GM12878 (cell line): ENCODE results near the gene PSMD12. TPM values are rescaled to one million over a fixed set of nuclear protein-coding genes. Genes with fewer than 3 reads are reported as not detected.

Experiments used
- ATAC-seq: fragments of 200-7000 bp; cut with Tn5 transposase; 3 replicates; pipeline ENCODE4 v1.9.1; 2020; ENCODE audit warnings: mild to moderate bottlenecking, moderate library complexity
- BruUV-seq: library from RNA; stranded (reverse); fragments of 400-500 nt; replicated peaks from 2 replicates; lab custom pipeline; 2021; lab: Mats Ljungman, UMichigan
- CTCF ChIA-PET: fragments of 300-600 bp; sonication (Branson Sonifier 250); formaldehyde crosslinking; extraction: SDS; loops from one replicate; lab custom pipeline; 2021; ENCODE audit warnings: inconsistent platforms; lab: Yijun Ruan, JAX
- POLR2A ChIA-PET: fragments of 350-600 bp; formaldehyde crosslinking; extraction: SDS; loops from one replicate; lab custom pipeline; 2021; ENCODE audit warnings: inconsistent platforms; lab: Charles Lee
- RAD21 ChIA-PET: fragments of 300-600 bp; sonication (Branson Sonifier 250); formaldehyde crosslinking; loops from one replicate; lab custom pipeline; 2023; ENCODE audit warnings: antibody characterized with exemption; ENCODE audit not compliant: unreplicated experiment; lab: Charles Lee
- SMC1A ChIA-PET: fragments of 300-600 bp; sonication (Branson Sonifier 250); formaldehyde crosslinking; loops from one replicate; lab custom pipeline; 2023; ENCODE audit not compliant: unreplicated experiment, uncharacterized antibody; lab: Charles Lee
- DNase-seq: peaks from one replicate; pipeline ENCODE4 v3.0.0-alpha.2; 2011; ENCODE audit warnings: low read depth, low spot score
- FAIRE-seq: peaks from 3 replicates; lab custom pipeline; 2011; peaks lifted over from hg19 to GRCh38; lab: Jason Lieb, UNC
- H2AFZ ChIP-seq: 2 replicates; pipeline ENCODE4 v1.6.0; 2011; ENCODE audit warnings: low read depth, low read length, control low read depth; ENCODE audit not compliant: control insufficient read depth
- H3K27ac ChIP-seq: 2 replicates; pipeline ENCODE4 v1.5.1; 2011; ENCODE audit warnings: control low read depth; ENCODE audit not compliant: control insufficient read depth, insufficient read depth
- H3K27me3 ChIP-seq, 2 experiments: replicated peaks in 1 of 2; 2 replicates each; pipeline versions ENCODE4 v1.6.0 to v1.6.1; 2011; ENCODE audit warnings: low read length in 1 of 2; ENCODE audit not compliant: control insufficient read depth in 2 of 2, insufficient read depth in 2 of 2
- H3K36me3 ChIP-seq, 2 experiments: 2 replicates each; pipeline ENCODE4 v1.5.1; 2011; ENCODE audit warnings: low read length in 1 of 2; ENCODE audit not compliant: control insufficient read depth in 2 of 2, insufficient read depth in 2 of 2
- H3K4me1 ChIP-seq: 2 replicates; pipeline ENCODE4 v1.6.1; 2011; ENCODE audit warnings: mild to moderate bottlenecking, low read length, moderate library complexity, mixed read lengths; ENCODE audit not compliant: control insufficient read depth, insufficient read depth
- H3K4me2 ChIP-seq: 2 replicates; pipeline ENCODE4 v1.6.0; 2011; ENCODE audit warnings: control low read depth; ENCODE audit not compliant: control insufficient read depth, insufficient read depth
- H3K4me3 ChIP-seq: fragments of 200-600 bp; sonication (generic); 2 replicates; pipeline ENCODE4 v1.5.1; 2016
- H3K79me2 ChIP-seq: 2 replicates; pipeline ENCODE4 v1.6.0; 2011; ENCODE audit warnings: low read length; ENCODE audit not compliant: control insufficient read depth, insufficient read depth
- H3K9ac ChIP-seq: 2 replicates; pipeline ENCODE4 v1.8.0; 2011; ENCODE audit warnings: low read length, control low read depth, mixed read lengths; ENCODE audit not compliant: control insufficient read depth, insufficient read depth
- H3K9me3 ChIP-seq: replicated peaks from 3 replicates; pipeline ENCODE4 v1.5.1; 2011; ENCODE audit warnings: mild to moderate bottlenecking, low read length; ENCODE audit not compliant: control insufficient read depth, insufficient read depth
- H4K20me1 ChIP-seq: 2 replicates; pipeline ENCODE4 v1.6.0; 2011; ENCODE audit not compliant: control insufficient read depth, insufficient read depth
- BHLHE40 ChIP-seq, 2 experiments: fragments of 450-650 bp in 1 of 2; IDR thresholded peaks; 2 replicates each; pipeline ENCODE4 v1.6.1; 2011 to 2017; ENCODE audit warnings: low read depth in 2 of 2, borderline replicate concordance in 1 of 2, improper control_type of control experiment in 1 of 2, low read length in 1 of 2, mild to moderate bottlenecking in 1 of 2
- E4F1 ChIP-seq: fragments of 450-650 bp; IDR thresholded peaks from 2 replicates; pipeline ENCODE4 v1.6.1; 2018; ENCODE audit warnings: borderline replicate concordance, mild to moderate bottlenecking; ENCODE audit not compliant: partially characterized antibody
- MAX ChIP-seq: IDR thresholded peaks from 2 replicates; pipeline ENCODE4 v1.6.1; 2012; ENCODE audit warnings: low read depth, low read length, improper control_type of control experiment
- MYB ChIP-seq: fragments of 150-350 bp; IDR thresholded peaks from 2 replicates; pipeline ENCODE4 v1.6.1; 2014; ENCODE audit warnings: mild to moderate bottlenecking, low read depth, low read length, borderline replicate concordance
- POLR2AphosphoS2 ChIP-seq: IDR thresholded peaks from 2 replicates; pipeline ENCODE4 v1.6.1; 2011; ENCODE audit warnings: low read depth, mild to moderate bottlenecking, low read length, improper control_type of control experiment, moderate library complexity
- POU2F2 ChIP-seq: IDR thresholded peaks from 3 replicates; pipeline ENCODE4 v1.6.1; 2011; ENCODE audit warnings: low read depth, mild to moderate bottlenecking, low read length, borderline replicate concordance
- RELA ChIP-seq: fragments of 450-650 bp; IDR thresholded peaks from 2 replicates; pipeline ENCODE4 v1.8.0; 2014; ENCODE audit warnings: borderline replicate concordance; ENCODE audit not compliant: partially characterized antibody
- SKIL ChIP-seq: fragments of 450-650 bp; IDR thresholded peaks from 2 replicates; pipeline ENCODE4 v1.6.1; 2017; ENCODE audit warnings: mild to moderate bottlenecking, low read depth, inconsistent platforms; ENCODE audit not compliant: poor library complexity, severe bottlenecking
- SPI1 ChIP-seq: IDR thresholded peaks from 2 replicates; pipeline ENCODE4 v1.6.1; 2011; ENCODE audit warnings: low read depth, mild to moderate bottlenecking, low read length, moderate library complexity, borderline replicate concordance; ENCODE audit not compliant: insufficient read depth
- STAT1 ChIP-seq: fragments of 450-650 bp; conservative IDR thresholded peaks from 2 replicates; pipeline ENCODE4 v1.6.1; 2014; ENCODE audit warnings: antibody characterized with exemption, mild to moderate bottlenecking
- TBL1XR1 ChIP-seq: IDR thresholded peaks from 2 replicates; pipeline ENCODE4 v1.6.1; 2012; ENCODE audit warnings: low read depth, low read length, improper control_type of control experiment
- ZNF687 ChIP-seq: fragments of 450-650 bp; IDR thresholded peaks from 2 replicates; pipeline ENCODE4 v1.6.1; 2017; ENCODE audit warnings: mild to moderate bottlenecking, moderate library complexity
- WGBS: methylation state at CpG from one replicate; pipeline ENCODE4 v1.1.6; 2016; ENCODE audit warnings: low lambda C conversion rate; ENCODE audit not compliant: insufficient replicate concordance, insufficient coverage; ENCODE audit errors: missing lambda C conversion rate; 5-methylcytosine and 5-hydroxymethylcytosine counted together
- in situ Hi-C: fragments of 300-500 bp; cut with MboI; formaldehyde crosslinking; loops from 9 replicates; pipeline ENCODE4 v1.14.3; 2018; ENCODE audit warnings: mixed read lengths
- intact Hi-C: fragments of 100-400 bp; cut with micrococcal nuclease; formaldehyde crosslinking; loops from one replicate; pipeline ENCODE4 v1.14.2; 2022; ENCODE audit not compliant: unreplicated experiment
- polyA plus RNA-seq, 11 experiments: library from polyadenylated mRNA; depleted of rRNA in 4 of 11; unstranded in 6 of 11; stranded (reverse) in 5 of 11; fragments of >200 nt; fragmentation: Nextera tagmentation in 4 of 11; fragmentation: Illumina TruSeq in 1 of 11; extraction: Ambion mirVana in 4 of 11; extraction: Trizol in 1 of 11; gene quantifications; 1 replicate in 1 of 11; 2 replicates in 10 of 11; pipeline versions ENCODE4 v1.2.1 to v1.2.3, GENCODE V29; 2011 to 2016; ENCODE audit warnings: inconsistent platforms in 2 of 11, missing spikeins in 2 of 11, low read depth in 1 of 11
- total RNA-seq, 4 experiments: library from RNA; depleted of rRNA in 3 of 4; stranded (reverse); fragments of >200 nt in 3 of 4; fragmentation: Illumina TruSeq in 1 of 4; extraction: Trizol in 1 of 4; gene quantifications; 2 replicates each; pipeline versions ENCODE4 v1.2.1 to v1.2.3, GENCODE V29; 2013 to 2021

Gene PSMD12
- total and polyA plus RNA-seq, 10 of the 15 experiments (the other 5 are each of a cell fraction or from before 2014, with no cell fraction given), result 19.8 to 149 (median 47.5) TPM

- TF ChIP-seq E4F1, result no peak
These were observed 39.9 kb downstream of the PSMD12 start (continued) for GRCh38 chr17:67326440-67326839.

GRCh38 chr17:67324330-67324729 is 42.0 kb downstream of the PSMD12 start:
- no peak for ATAC-seq
- Histone ChIP-seq H3K4me2 (no peak overlapping the region), H3K27me3 (no peaks in the 10 kb centered on the region), H3K79me2 (no peaks in the 10 kb centered on the region), H2AFZ (no peak overlapping the region), H4K20me1 (no peaks in the 10 kb centered on the region), H3K36me3 (no peaks in the 10 kb centered on the region), H3K9ac (no peak overlapping the region), H3K9me3 (no peaks in the 10 kb centered on the region), H3K4me1 (no peaks in the 10 kb centered on the region), H3K27ac (no peak overlapping the region), H3K4me3 (no peak overlapping the region)
- intact Hi-C loops, result no loop called here
- no peak for DNase-seq
- RAD21 ChIA-PET, result no interaction called here
- in situ Hi-C loops, result no loop called here
- POLR2A ChIA-PET, result interaction anchor here (0.6 kb wide), 1 partner anchor 38 kb away, joined by 7 read pairs; no protein-coding TSS in a partner anchor
- CTCF ChIA-PET, result no interaction called here
- FAIRE-seq, result no peak
- BruUV-seq, result no TSS peak
- WGBS, result 34% methylated on average over 2 of the region's 2 CpGs
- SMC1A ChIA-PET, result no interaction called here
- TF ChIP-seq POLR2AphosphoS2, result no peak
- TF ChIP-seq BHLHE40 (IDR thresholded peaks at IDR 0.05; ENCODE audit: borderline replicate concordance in 1 of 2, low read depth in 2 of 2, low read length in 1 of 2), result no peak
- no peak for TF ChIP-seq TBL1XR1
- TF ChIP-seq MYB, result no peak
- no peak for TF ChIP-seq SKIL
- no peak for TF ChIP-seq SPI1
- no peak for TF ChIP-seq POU2F2
- TF ChIP-seq STAT1, result no peak
- no peak for TF ChIP-seq RELA
- TF ChIP-seq MAX, result no peak
- no peak for TF ChIP-seq ZNF687
